Measurements from ENCODE around the gene TPCN1. TPM values are rescaled to one million over a fixed set of nuclear protein-coding genes. Genes with fewer than 3 reads are reported as not detected.

Gene TPCN1
- total and polyA plus RNA-seq, 2 donors (not counting 1 experiment from before 2014, with no cell fraction given): 17.2 to 17.8 TPM

- no peak for DNase-seq (ENCODE audit: low read depth in 2 of 2)
- Histone ChIP-seq H3K27ac (ENCODE audit: insufficient read depth, low read length) (no peak overlapping the region), H3K4me2 (ENCODE audit: extremely low read depth, insufficient read depth, low read length) (no peak overlapping the region), H3K79me2 (ENCODE audit: control insufficient read depth, insufficient read depth, low read length) (peaks cover 27% of the 10 kb centered on the region), H3K9ac (ENCODE audit: insufficient read depth, low read length) (no peak overlapping the region), H4K20me1 (ENCODE audit: control insufficient read depth, extremely low read depth, insufficient read depth, low read length) (no peaks in the 10 kb centered on the region), H3K9me3 (ENCODE audit: control insufficient read depth, insufficient read depth, low read depth, low read length) (no peaks in the 10 kb centered on the region), H2AFZ (ENCODE audit: low read length) (no peak overlapping the region), H3K4me1 (ENCODE audit: control insufficient read depth, extremely low read depth, insufficient read depth, low read length) (no peaks in the 10 kb centered on the region), H3K4me3 (replicated peaks in 1 of 4; ENCODE audit: control extremely low read depth in 1 of 4, insufficient read depth in 1 of 4, low read depth in 3 of 4, low read length in 4 of 4) (no peak overlapping the region), H3K36me3 (ENCODE audit: control insufficient read depth, insufficient read depth, low read length) (peaks cover 9% of the 10 kb centered on the region), H3K27me3 (ENCODE audit: control insufficient read depth, insufficient read depth, low read length) (no peaks in the 10 kb centered on the region)
- TF ChIP-seq EZH2 (IDR thresholded peaks at IDR 0.05; ENCODE audit: low read length, missing control alignments): no peak
- TF ChIP-seq, protein P1, sequence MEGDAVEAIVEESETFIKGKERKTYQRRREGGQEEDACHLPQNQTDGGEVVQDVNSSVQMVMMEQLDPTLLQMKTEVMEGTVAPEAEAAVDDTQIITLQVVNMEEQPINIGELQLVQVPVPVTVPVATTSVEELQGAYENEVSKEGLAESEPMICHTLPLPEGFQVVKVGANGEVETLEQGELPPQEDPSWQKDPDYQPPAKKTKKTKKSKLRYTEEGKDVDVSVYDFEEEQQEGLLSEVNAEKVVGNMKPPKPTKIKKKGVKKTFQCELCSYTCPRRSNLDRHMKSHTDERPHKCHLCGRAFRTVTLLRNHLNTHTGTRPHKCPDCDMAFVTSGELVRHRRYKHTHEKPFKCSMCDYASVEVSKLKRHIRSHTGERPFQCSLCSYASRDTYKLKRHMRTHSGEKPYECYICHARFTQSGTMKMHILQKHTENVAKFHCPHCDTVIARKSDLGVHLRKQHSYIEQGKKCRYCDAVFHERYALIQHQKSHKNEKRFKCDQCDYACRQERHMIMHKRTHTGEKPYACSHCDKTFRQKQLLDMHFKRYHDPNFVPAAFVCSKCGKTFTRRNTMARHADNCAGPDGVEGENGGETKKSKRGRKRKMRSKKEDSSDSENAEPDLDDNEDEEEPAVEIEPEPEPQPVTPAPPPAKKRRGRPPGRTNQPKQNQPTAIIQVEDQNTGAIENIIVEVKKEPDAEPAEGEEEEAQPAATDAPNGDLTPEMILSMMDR (conservative IDR thresholded peaks at IDR 0.05 in 1 of 2, IDR thresholded peaks at IDR 0.05 in 1 of 2; ENCODE audit: low read depth in 1 of 2, low read length in 2 of 2): no peak
These were observed 40.9 kb upstream of the TPCN1 start for GRCh38 chr12:113180333-113180732.

- Histone ChIP-seq H3K4me3 (replicated peaks in 1 of 4; ENCODE audit: control extremely low read depth in 1 of 4, insufficient read depth in 1 of 4, low read depth in 3 of 4, low read length in 4 of 4) (no peak overlapping the region), H3K9me3 (ENCODE audit: control insufficient read depth, insufficient read depth, low read depth, low read length) (no peaks in the 10 kb centered on the region), H3K79me2 (ENCODE audit: control insufficient read depth, insufficient read depth, low read length) (peaks cover 34% of the 10 kb centered on the region), H3K4me2 (ENCODE audit: extremely low read depth, insufficient read depth, low read length) (no peak overlapping the region), H4K20me1 (ENCODE audit: control insufficient read depth, extremely low read depth, insufficient read depth, low read length) (no peaks in the 10 kb centered on the region), H2AFZ (ENCODE audit: low read length) (no peak overlapping the region), H3K36me3 (ENCODE audit: control insufficient read depth, insufficient read depth, low read length) (peaks cover 10% of the 10 kb centered on the region), H3K27ac (ENCODE audit: insufficient read depth, low read length) (no peak overlapping the region), H3K4me1 (ENCODE audit: control insufficient read depth, extremely low read depth, insufficient read depth, low read length) (peaks cover 6% of the 10 kb centered on the region), H3K27me3 (ENCODE audit: control insufficient read depth, insufficient read depth, low read length) (no peaks in the 10 kb centered on the region), H3K9ac (ENCODE audit: insufficient read depth, low read length) (no peak overlapping the region)
- DNase-seq (ENCODE audit: low read depth in 2 of 2): no peak
- TF ChIP-seq, protein P1 (conservative IDR thresholded peaks at IDR 0.05 in 1 of 2, IDR thresholded peaks at IDR 0.05 in 1 of 2; ENCODE audit: low read depth in 1 of 2, low read length in 2 of 2): no peak
- TF ChIP-seq EZH2 (IDR thresholded peaks at IDR 0.05; ENCODE audit: low read length, missing control alignments): no peak
These were observed 39.3 kb upstream of the TPCN1 start for GRCh38 chr12:113181975-113182374.

- Histone ChIP-seq H3K36me3 (ENCODE audit: control insufficient read depth, insufficient read depth, low read length) (peaks cover 8% of the 10 kb centered on the region), H3K79me2 (ENCODE audit: control insufficient read depth, insufficient read depth, low read length) (peaks cover 34% of the 10 kb centered on the region), H3K4me2 (ENCODE audit: extremely low read depth, insufficient read depth, low read length) (peak overlapping the region; percentile 3), H3K27me3 (ENCODE audit: control insufficient read depth, insufficient read depth, low read length) (no peaks in the 10 kb centered on the region), H3K9ac (ENCODE audit: insufficient read depth, low read length) (no peak overlapping the region), H3K4me1 (ENCODE audit: control insufficient read depth, extremely low read depth, insufficient read depth, low read length) (peaks cover 8% of the 10 kb centered on the region), H3K4me3 (replicated peaks in 1 of 4; ENCODE audit: control extremely low read depth in 1 of 4, insufficient read depth in 1 of 4, low read depth in 3 of 4, low read length in 4 of 4) (no peak overlapping the region), H2AFZ (ENCODE audit: low read length) (no peak overlapping the region), H3K27ac (ENCODE audit: insufficient read depth, low read length) (no peak overlapping the region), H3K9me3 (ENCODE audit: control insufficient read depth, insufficient read depth, low read depth, low read length) (no peaks in the 10 kb centered on the region), H4K20me1 (ENCODE audit: control insufficient read depth, extremely low read depth, insufficient read depth, low read length) (no peaks in the 10 kb centered on the region)
- no peak for DNase-seq (ENCODE audit: low read depth in 2 of 2)
- TF ChIP-seq, protein P1 (conservative IDR thresholded peaks at IDR 0.05 in 1 of 2, IDR thresholded peaks at IDR 0.05 in 1 of 2; ENCODE audit: low read depth in 1 of 2, low read length in 2 of 2): no peak
- no peak for TF ChIP-seq EZH2 (IDR thresholded peaks at IDR 0.05; ENCODE audit: low read length, missing control alignments)
These were observed 38.2 kb upstream of the TPCN1 start for GRCh38 chr12:113183030-113183589.
